SK-N-SH (cell line): ENCODE results near the gene OAS1.

ENCODE experiments used
- CTCF ChIP-seq: fragments of 200-600 bp; sonication (generic); IDR thresholded peaks from 2 replicates; pipeline ENCODE4 v1.6.1; 2017; ENCODE audit warnings: antibody characterized with exemption, mild to moderate bottlenecking, moderate library complexity
- EP300 ChIP-seq, 2 experiments: IDR thresholded peaks; 2 replicates each; pipeline versions ENCODE4 v1.4.0 to v1.6.1; 2012; ENCODE audit warnings: borderline replicate concordance in 1 of 2, low read depth in 1 of 2, low read length in 1 of 2
- FOSL2 ChIP-seq: IDR thresholded peaks from 2 replicates; pipeline ENCODE4 v1.4.0; 2012; ENCODE audit warnings: low read depth, mild to moderate bottlenecking, moderate library complexity, borderline replicate concordance
- JUND ChIP-seq: IDR thresholded peaks from 2 replicates; pipeline ENCODE4 v1.4.0; 2012
- POLR2AphosphoS5 ChIP-seq: IDR thresholded peaks from 2 replicates; pipeline ENCODE4 v1.6.1; 2012; ENCODE audit warnings: low read depth, low read length
- RAD21 ChIP-seq: IDR thresholded peaks from 2 replicates; pipeline ENCODE4 v1.6.1; 2012; ENCODE audit warnings: mild to moderate bottlenecking, low read length
- SMC3 ChIP-seq: IDR thresholded peaks from 2 replicates; pipeline ENCODE4 v1.6.1; 2012; ENCODE audit warnings: low read depth, low read length, improper control_type of control experiment
- TAF1 ChIP-seq: IDR thresholded peaks from 2 replicates; pipeline ENCODE4 v1.6.1; 2012; ENCODE audit warnings: low read depth, mild to moderate bottlenecking, low read length, moderate library complexity, borderline replicate concordance

GRCh38 chr12:112929715-112930114 is 23.0 kb downstream of the OAS1 start:
- TF ChIP-seq CTCF (no peak), SMC3 (no peak), JUND (no peak), POLR2AphosphoS5 (no peak), FOSL2 (no peak), EP300 (IDR thresholded peaks at IDR 0.05; ENCODE audit: borderline replicate concordance in 1 of 2, low read depth in 1 of 2, low read length in 1 of 2) (no peak), RAD21 (no peak), TAF1 (no peak)
